NCI-H1436 (cell line): ENCODE results near the gene BLVRB.
"Not testable (repeated sequence)": the region's sequence is repeated elsewhere in the genome, so short reads cannot be mapped to it uniquely, and the experiment has no call there.

Experiments
- DNase-seq: peaks from one replicate; lab custom pipeline; 2025; lab: John Stamatoyannopoulos, UW

BLVRB gene

GRCh38 chr19:40465557-40466218, at the start of gene BLVRB:
Gene BLVRB (minus strand): TSS chr19:40465745. CDS start chr19:40465688, 57 bp downstream.
- DNase-seq = peak; percentile 96

- DNase-seq = no peak
Observed at GRCh38 chr19:40513741-40514315, 48.3 kb upstream of the BLVRB start.

GRCh38 chr19:40513345-40513678, 47.8 kb upstream of the BLVRB start:
- DNase-seq = no peak

GRCh38 chr19:40512473-40513344, 47.2 kb upstream of the BLVRB start:
- DNase-seq = no peak

GRCh38 chr19:40512110-40512472, 46.5 kb upstream of the BLVRB start:
- DNase-seq = no peak

- no peak for DNase-seq
Observed at GRCh38 chr19:40511487-40511886, 45.9 kb upstream of the BLVRB start.

- DNase-seq = no peak
Observed at GRCh38 chr19:40510526-40511115, 45.1 kb upstream of the BLVRB start.

DNA sequence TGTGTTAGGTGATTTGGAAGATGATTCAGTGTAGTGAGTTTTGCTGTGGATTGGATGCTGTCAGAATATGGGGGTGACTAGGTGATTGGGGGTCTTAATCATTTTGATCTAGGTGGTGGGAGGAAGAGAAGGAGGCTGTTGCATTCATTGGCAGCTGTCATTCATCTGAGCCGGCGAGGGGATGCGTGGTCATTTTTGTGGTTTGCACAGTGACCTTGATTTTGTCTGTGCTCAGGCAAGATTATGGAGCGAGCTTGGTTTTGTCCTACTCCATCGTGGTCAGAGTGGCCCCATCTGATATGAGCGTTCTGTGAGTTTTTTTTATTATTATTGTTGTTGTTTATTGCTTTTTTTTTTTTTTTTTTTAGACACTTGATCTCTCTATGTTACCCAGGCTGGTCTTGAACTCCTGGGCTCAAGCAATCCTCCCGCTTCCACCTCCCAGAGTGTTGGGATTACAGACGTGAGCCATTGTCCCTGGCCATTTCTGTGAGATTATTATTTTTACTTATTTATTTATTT, 43.3 kb upstream of the BLVRB start:
- no peak for DNase-seq

DNA sequence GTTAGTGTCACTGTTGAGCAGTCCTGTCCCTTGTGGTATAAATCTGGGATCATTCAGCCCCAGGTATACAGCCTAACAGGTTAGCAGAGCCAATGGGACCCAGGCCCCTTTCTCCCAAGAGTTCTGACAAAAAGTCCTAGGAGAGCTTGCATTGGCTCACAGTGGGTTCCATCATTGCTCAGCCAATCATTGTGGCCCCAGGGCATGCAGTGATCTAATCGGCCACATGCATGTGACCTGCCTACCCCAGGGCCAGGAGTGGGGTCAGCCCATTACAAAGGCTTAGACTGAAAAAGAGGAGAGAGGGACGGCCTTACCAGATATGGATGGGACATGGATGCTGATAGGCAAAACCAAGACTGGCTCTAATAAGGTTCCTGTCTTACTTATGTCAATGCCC, 42.3 kb upstream of the BLVRB start:
- DNase-seq = no peak

DNA sequence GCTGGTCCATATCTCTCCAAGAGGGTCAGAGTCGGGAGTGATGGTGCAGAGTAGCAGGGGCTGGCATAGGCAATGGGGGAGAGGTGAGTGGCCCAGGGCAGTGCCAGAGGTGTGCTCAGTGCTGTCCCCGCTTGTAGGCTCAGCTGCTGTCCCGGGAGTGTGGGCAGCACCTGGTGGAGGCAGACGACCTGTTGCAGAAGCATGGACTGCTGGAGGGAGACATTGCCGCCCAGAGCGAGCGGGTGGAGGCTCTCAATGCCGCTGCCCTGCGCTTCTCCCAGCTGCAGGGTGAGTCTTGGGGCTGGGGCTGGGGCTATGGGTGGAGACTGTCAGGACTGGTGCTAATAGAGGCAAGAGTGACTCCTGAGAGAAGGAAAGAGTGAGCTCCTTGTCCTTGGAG, 40.6 kb upstream of the BLVRB start:
- DNase-seq = no peak

DNA sequence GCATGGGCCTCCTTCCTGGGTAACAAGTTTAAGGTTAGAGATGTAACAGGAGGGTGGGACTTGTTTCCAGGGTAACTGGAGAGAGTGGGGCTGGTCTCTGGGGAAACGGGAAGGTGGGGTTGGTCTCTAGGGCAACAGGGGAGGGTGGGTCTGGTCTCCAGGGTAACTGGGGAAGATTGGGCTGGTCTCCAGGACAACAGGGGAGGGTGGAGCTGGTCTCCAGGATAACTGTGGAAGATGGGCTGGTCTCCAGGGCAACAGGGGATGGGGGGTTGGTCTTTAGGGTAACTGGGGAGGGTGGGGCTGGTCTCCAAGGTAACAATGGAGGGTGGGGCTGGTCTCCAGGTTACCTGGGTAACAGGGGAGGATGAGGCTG, 37.8 kb upstream of the BLVRB start:
- DNase-seq = peak; percentile 77

GRCh38 chr19:40502647-40503319, 37.2 kb upstream of the BLVRB start:
- no peak for DNase-seq

- DNase-seq = no peak
Observed at GRCh38 chr19:40502081-40502480, 36.5 kb upstream of the BLVRB start.

GRCh38 chr19:40501599-40501998, 36.1 kb upstream of the BLVRB start:
- no peak for DNase-seq

GRCh38 chr19:40500678-40501530, 35.4 kb upstream of the BLVRB start:
- not testable (repeated sequence) for DNase-seq

GRCh38 chr19:40499320-40499719, 33.8 kb upstream of the BLVRB start:
- DNase-seq = no peak

DNA sequence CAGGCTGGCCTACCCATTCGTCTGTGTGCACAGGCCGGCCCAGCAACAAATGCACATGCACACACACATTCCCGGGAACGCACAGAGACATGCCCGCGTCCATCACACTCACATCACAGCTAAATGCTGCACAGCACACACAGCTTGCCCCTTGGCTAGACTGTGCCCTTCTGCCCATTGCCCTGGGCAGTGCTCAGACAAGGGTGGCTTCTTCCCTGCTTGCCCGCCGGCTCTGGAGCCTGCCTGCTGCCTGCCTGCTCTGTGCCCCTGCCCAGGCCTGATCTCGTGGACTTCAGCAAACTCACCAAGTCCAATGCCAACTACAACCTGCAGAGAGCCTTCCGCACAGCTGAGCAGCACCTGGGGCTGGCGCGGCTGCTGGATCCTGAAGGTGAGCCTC, 31.7 kb upstream of the BLVRB start:
- DNase-seq = no peak

DNA sequence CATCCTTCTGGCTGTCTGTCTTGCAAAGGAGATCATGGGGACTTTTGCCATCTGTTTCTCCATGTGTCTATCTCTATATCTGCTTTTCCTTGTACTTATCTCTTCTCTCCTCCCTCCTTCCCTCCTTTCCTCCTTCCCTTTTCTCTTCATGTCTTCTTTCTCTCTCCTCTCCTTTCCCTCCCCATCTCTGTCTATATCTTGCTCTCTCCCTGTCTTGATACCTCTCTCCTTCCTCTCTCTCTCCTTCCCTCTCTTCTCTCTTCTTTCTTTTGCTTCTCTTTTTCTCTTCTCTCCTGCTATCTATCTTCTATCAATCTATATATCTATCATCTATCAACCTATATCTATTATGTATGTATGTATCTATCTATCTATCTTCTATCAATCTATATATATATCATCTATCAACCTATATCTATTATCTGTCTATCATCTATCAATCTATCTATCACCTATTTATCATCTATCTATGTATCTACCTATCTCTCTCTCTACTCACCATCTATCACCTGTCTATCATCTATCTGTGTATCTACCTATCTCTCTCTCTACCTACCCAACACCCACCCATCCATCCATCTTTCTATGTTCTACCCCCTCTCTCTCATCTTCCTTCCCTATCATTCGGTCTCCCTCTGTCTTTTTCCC, 28.8 kb upstream of the BLVRB start:
- no peak for DNase-seq

DNA sequence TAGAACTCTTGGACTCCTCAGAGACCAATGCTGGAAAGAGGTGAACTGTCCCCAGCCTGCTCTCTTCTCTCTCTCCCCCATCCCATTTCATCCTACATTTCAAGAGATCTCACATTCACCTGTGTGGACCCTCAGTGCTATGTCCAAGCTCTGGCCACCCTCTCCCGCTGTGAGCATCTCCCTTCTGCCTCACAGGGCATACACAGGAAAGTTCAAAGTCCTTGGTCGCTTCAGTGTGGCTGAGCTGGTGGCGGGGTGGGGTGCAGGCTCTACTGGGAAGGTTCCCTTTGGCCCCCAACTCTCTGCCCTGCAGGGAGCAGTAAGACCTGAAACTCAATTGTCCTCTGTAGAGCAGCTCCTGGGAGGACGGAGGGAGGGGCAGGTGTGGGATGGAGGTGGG, 28.2 kb upstream of the BLVRB start:
- no peak for DNase-seq

GRCh38 chr19:40492274-40492673, 26.7 kb upstream of the BLVRB start:
- DNase-seq = no peak

DNA sequence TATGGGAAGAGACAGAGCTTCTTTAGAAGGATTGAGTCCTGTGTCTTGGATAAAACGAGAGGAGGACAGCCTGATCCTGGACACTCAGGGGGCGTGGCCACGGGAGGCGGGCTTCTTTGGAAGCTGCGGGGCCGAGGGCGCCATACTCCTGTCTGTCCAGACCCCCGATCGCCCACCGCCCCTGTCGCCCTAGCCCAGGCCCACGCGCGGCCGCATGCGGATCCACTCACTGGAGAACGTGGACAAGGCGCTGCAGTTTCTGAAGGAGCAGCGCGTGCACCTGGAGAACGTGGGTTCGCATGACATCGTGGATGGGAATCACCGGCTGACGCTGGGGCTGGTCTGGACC, 24.3 kb upstream of the BLVRB start:
- no peak for DNase-seq
